GM20000 (cell line): ENCODE data around the gene CD300A.

Experiments
- DNase-seq: peaks from one replicate; pipeline ENCODE4 v3.0.0; 2012; ENCODE audit warnings: low spot score
- TF ChIP-seq, protein P1 (sequence below): IDR thresholded peaks from 2 replicates; pipeline ENCODE4 v1.5.1; 2012; ENCODE audit warnings: mild to moderate bottlenecking, control low read depth; ENCODE audit errors: extremely low read depth, missing control alignments

CD300A gene

DNA sequence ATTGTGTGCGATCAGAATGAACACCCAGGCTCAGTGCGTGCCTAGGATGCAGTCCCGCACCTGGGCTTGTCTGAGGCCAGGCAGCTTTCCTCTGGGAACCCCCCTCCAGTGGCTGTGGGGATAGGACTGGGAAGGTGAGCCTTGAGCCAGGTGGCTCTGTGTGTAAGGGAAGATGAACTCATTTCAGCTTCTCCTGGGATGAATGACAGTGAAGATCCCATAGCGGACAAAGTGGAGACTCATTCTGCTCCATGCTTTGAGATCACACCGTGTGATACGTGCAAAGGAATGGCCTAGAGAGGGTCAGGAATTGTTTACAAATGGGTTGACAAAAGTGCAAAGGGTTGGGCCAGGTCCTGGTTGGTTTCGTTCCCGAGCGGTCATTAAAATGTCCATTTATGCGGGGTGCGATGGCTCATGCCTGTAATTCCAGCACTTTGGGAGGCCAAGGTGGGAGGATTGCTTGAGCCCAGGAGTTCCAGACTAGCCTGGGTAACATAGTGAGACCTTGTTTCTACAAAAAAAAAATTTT lies 18.7 kb upstream of the CD300A start:
- DNase-seq, result no peak

DNA sequence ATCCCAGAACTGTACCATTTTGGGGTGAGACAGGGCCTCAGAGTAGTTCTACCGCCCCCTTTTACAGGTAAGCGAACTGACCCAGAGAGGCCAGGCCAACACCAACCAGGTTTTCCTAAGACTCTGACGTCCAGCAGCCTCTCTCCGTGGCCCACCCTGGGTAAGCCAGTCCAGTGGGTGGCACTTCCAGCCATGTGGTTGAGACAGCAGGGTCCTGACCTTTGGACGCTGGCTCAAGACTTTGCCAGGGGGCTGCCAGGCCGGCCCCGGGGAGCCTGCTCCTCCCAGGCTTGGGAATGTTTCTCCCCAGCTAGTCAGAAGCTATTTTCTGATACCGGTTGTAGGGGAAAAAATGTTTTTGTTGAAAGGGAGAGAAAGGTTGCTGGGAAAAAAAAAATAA lies 17.7 kb upstream of the CD300A start:
- TF ChIP-seq, protein P1, sequence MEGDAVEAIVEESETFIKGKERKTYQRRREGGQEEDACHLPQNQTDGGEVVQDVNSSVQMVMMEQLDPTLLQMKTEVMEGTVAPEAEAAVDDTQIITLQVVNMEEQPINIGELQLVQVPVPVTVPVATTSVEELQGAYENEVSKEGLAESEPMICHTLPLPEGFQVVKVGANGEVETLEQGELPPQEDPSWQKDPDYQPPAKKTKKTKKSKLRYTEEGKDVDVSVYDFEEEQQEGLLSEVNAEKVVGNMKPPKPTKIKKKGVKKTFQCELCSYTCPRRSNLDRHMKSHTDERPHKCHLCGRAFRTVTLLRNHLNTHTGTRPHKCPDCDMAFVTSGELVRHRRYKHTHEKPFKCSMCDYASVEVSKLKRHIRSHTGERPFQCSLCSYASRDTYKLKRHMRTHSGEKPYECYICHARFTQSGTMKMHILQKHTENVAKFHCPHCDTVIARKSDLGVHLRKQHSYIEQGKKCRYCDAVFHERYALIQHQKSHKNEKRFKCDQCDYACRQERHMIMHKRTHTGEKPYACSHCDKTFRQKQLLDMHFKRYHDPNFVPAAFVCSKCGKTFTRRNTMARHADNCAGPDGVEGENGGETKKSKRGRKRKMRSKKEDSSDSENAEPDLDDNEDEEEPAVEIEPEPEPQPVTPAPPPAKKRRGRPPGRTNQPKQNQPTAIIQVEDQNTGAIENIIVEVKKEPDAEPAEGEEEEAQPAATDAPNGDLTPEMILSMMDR, result no peak
- DNase-seq, result no peak

More for the DNA sequence above, 18.7 kb upstream of the CD300A start:
- TF ChIP-seq, protein P1, result no peak

DNA sequence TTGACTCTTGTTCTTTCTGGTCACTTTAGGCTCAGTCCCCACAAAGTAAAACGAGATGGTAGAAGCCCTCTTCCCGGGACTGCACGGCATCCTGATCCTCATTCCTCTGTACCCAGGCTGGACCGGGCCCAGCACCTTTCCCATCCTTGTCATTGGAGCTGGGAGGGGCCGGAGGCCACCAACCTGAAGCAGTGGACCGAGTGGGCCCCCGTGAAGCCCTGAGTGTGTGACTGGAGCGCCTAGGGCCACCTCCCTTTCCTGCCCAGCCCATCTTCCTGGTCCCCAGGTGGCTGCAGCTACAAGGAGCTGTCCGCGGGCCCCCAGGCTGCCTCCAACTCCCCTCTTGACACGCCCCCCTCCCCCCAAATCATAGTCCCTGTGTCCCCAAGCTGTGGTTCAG lies 17.1 kb upstream of the CD300A start:
- DNase-seq, result no peak

DNA sequence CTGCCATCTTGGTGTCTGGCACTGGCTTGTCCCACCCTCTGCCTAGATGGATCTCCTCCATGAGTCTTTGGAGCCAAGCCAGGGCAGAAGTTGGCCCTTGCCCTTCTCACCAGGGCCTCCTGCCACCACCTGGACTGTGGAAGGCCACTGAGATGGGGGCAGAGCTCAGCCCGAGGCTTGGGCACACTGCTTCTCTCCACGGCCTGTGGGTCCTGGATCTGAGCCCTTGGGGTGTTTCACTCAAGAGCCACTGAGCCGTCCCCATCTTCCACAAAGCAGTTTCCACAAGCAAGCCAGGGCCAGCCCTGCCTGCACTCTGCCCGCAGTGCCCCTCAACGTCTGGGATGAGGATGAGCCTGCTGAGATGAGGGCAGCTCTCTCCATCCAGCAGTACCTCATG lies 16.7 kb upstream of the CD300A start:
- TF ChIP-seq, protein P1, result no peak

More for the DNA sequence above, 17.1 kb upstream of the CD300A start:
- TF ChIP-seq, protein P1, result no peak

DNA sequence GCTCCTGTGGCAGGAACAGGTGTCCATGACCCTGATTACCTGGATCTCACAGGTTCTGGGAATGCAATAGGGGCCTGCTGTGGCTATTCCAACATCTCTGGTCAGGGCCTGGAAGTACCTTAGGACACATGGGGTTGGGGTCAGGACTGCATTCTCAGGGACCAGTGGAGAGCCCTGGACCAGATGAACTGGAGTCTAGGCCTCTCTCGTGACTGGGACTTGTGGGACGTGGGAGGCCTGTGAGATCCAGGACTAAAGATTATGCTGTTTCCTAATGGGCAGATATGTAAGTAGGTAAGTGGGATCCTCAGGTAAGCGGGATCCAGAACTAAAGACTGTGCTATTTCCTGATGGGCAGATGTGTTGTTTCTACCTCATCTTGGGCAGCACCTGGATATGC lies 16.2 kb upstream of the CD300A start:
- TF ChIP-seq, protein P1, result no peak
- DNase-seq, result no peak

More for the DNA sequence above, 16.7 kb upstream of the CD300A start:
- DNase-seq, result no peak

DNA sequence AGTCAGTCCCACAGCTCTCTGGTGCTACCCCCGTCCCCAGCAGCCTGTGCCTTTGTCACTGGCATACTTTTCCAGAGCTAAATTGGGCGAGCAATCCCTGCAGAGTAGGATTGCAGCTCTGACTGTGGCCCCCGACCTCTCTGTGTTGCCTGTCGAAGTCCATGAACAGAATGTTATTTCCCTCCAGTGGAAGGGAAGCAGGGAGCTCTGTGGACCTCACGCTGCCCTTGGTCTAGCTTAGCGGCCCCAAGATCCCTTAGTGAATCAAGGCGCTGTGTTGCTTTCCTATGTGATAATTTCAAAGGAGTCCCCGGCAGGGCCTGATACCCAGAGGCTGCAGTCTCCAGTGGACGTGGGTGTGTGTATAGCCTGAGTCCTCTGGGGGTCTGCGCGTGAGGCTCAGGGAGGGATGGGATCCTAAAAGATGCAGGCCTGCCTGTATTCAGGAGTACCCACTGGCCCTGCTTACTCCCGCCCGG lies 15.5 kb upstream of the CD300A start:
- TF ChIP-seq, protein P1, result no peak

DNA sequence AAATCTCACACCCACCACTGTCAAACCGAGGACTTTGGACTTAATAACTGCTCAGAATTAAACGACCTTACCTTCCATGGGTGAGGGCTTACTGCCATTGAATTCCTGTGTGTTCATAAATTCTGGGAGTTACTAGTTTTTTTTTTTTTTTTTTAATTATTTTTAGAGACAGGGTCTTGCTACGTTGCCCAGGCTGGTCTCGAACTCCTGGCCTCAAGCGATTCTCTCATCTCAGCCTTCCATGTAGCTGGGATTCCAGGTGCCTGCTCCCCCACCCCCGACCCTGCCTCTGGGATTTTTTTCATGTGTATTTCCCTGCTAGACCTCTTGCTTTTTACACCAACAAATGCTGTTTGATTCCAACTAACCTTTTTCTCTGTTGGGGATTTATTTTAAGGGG lies 14.9 kb upstream of the CD300A start:
- TF ChIP-seq, protein P1, result no peak
- DNase-seq, result no peak

More for the DNA sequence above, 15.5 kb upstream of the CD300A start:
- no peak for DNase-seq
